Erythroblast (primary cell): ENCODE measurements around the gene LHX2.

Source experiments
- GATA1 ChIP-seq: IDR thresholded peaks from 2 replicates; pipeline ENCODE4 v1.6.1; 2011; ENCODE audit warnings: low read depth, mild to moderate bottlenecking, control low read depth, low read length, moderate library complexity
- POLR2A ChIP-seq: IDR thresholded peaks from 2 replicates; pipeline ENCODE4 v1.6.1; 2011; ENCODE audit warnings: mild to moderate bottlenecking, low read length

DNA sequence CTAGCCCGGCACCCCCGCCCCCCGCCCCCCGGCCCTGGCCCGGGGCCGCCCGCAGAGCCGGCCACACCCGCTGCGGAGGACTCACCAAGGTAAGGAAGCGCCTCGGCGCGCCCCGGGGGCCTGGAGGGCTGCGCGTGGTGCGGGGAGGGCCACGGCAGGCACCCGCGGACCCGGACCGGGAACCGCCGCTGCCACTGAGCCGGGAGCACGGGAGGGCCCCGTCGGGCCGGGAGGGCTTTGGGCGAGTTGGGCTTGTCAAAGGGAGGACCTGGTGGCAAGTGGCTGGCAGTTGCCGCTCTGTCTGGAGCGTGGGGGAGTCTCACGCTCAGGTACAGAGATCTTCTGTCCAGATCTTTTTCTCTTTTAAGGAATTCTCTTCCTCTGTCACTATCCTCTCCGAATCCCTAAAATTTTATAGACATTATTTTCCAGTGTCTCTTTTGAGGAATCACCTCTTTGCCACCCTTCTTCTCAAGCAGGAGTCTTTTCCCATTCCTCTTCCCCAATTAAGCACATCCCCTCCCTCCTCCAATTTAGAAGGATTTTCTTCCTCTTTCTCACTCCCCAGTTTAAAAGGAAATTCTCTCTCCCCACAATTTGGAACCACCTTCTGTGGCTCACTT, 11.3 kb upstream of the LHX2 start:
- no peak for TF ChIP-seq POLR2A
- TF ChIP-seq GATA1: no peak
